Neural progenitor cell (in vitro differentiated cells): ENCODE data around the gene RNGTT. TPM values are rescaled to one million over a fixed set of nuclear protein-coding genes. Genes with fewer than 3 reads are reported as not detected.

Source experiments
- DNase-seq: peaks from one replicate; pipeline ENCODE4 v3.0.0-alpha.2; 2016; ENCODE audit warnings: low spot score
- H2AFZ ChIP-seq: fragments of 200-600 bp; sonication (generic); replicated peaks from 2 replicates; pipeline ENCODE4 v1.6.1; 2016; ENCODE audit warnings: antibody characterized with exemption
- H3F3A ChIP-seq: fragments of 200-600 bp; sonication (generic); 2 replicates; pipeline ENCODE4 v1.6.1; 2016; ENCODE audit warnings: antibody characterized with exemption, low read depth
- H3K27ac ChIP-seq: fragments of 200-600 bp; sonication (generic); 2 replicates; pipeline ENCODE4 v1.5.1; 2016; ENCODE audit warnings: mild to moderate bottlenecking
- H3K27me3 ChIP-seq: fragments of 200-600 bp; sonication (generic); 2 replicates; pipeline ENCODE4 v1.6.1; 2016; ENCODE audit warnings: mild to moderate bottlenecking, moderate library complexity
- H3K36me3 ChIP-seq: fragments of 200-600 bp; sonication (generic); 2 replicates; pipeline ENCODE4 v1.5.1; 2016
- H3K4me1 ChIP-seq: fragments of 200-600 bp; sonication (generic); 2 replicates; pipeline ENCODE4 v1.6.1; 2016; ENCODE audit warnings: mixed run types
- H3K4me2 ChIP-seq: fragments of 200-600 bp; sonication (generic); 2 replicates; pipeline ENCODE4 v1.6.1; 2016
- H3K4me3 ChIP-seq: fragments of 200-600 bp; sonication (generic); 2 replicates; pipeline ENCODE4 v1.5.1; 2016
- H3K79me2 ChIP-seq: fragments of 200-600 bp; sonication (generic); 2 replicates; pipeline ENCODE4 v1.6.1; 2016; ENCODE audit warnings: low read depth
- H3K9ac ChIP-seq: fragments of 200-600 bp; sonication (generic); 2 replicates; pipeline ENCODE4 v1.6.1; 2016
- H3K9me3 ChIP-seq: fragments of 200-600 bp; sonication (generic); 2 replicates; pipeline ENCODE4 v1.5.1; 2016; ENCODE audit warnings: low read depth
- H4K20me1 ChIP-seq: fragments of 200-600 bp; sonication (generic); 2 replicates; pipeline ENCODE4 v1.6.1; 2016; ENCODE audit warnings: low read depth
- H3K27ac Mint-ChIP-seq: 3 replicates; pipeline ENCODE4 v1.8.0; 2021; ENCODE audit warnings: mixed read lengths
- H3K27me3 Mint-ChIP-seq: 2 replicates; pipeline ENCODE4 v1.8.0; 2022; ENCODE audit warnings: low read depth, mild to moderate bottlenecking, inconsistent platforms, moderate library complexity, mixed read lengths; ENCODE audit not compliant: insufficient read depth
- H3K36me3 Mint-ChIP-seq: 3 replicates; pipeline ENCODE4 v1.8.0; 2021; ENCODE audit warnings: mixed read lengths
- H3K4me1 Mint-ChIP-seq: 3 replicates; pipeline ENCODE4 v1.8.0; 2021; ENCODE audit warnings: mixed read lengths
- H3K4me3 Mint-ChIP-seq: 3 replicates; pipeline ENCODE4 v1.8.0; 2021; ENCODE audit warnings: mild to moderate bottlenecking, moderate library complexity, mixed read lengths
- H3K9me3 Mint-ChIP-seq: 3 replicates; pipeline ENCODE4 v1.8.0; 2020; ENCODE audit warnings: mixed read lengths
- CTCF ChIP-seq: fragments of 200-600 bp; sonication (generic); IDR thresholded peaks from 2 replicates; pipeline ENCODE4 v1.5.1; 2017; ENCODE audit warnings: antibody characterized with exemption, mild to moderate bottlenecking
- EZH2 ChIP-seq: fragments of 200-600 bp; sonication (generic); IDR thresholded peaks from 2 replicates; pipeline ENCODE4 v1.6.1; 2017; ENCODE audit warnings: antibody characterized with exemption, mild to moderate bottlenecking, moderate library complexity
- EZH2phosphoT487 ChIP-seq: fragments of 200-600 bp; sonication (generic); IDR thresholded peaks from 2 replicates; pipeline ENCODE4 v1.6.1; 2017; ENCODE audit warnings: antibody characterized with exemption
- total RNA-seq: library from RNA; depleted of rRNA; stranded (reverse); fragments of >200 nt; gene quantifications from 2 replicates; pipeline ENCODE4 v1.2.3, GENCODE V29; 2015; ENCODE audit warnings: low replicate concordance

RNGTT gene
- total RNA-seq, 1 donor from 2014 or later = 71.7 TPM

- peak overlapping the region; percentile 84 for H3K4me3 ChIP-seq
- no peak overlapping the region for H3K9ac ChIP-seq
- no peaks in the 10 kb centered on the region for H3K36me3 ChIP-seq
- H2AFZ ChIP-seq = no peak overlapping the region
- H3K36me3 Mint-ChIP-seq = peaks cover 15% of the 10 kb centered on the region
- peak overlapping the region; percentile 99 for H3K4me3 Mint-ChIP-seq
- no peak overlapping the region for H3K27ac ChIP-seq
- no peaks in the 10 kb centered on the region for H3K4me1 ChIP-seq
- no peaks in the 10 kb centered on the region for H3K27me3 ChIP-seq
- H3K9me3 Mint-ChIP-seq = no peaks in the 10 kb centered on the region
- H3K9me3 ChIP-seq = peaks cover 9% of the 10 kb centered on the region
- H4K20me1 ChIP-seq = no peaks in the 10 kb centered on the region
- peaks cover 2% of the 10 kb centered on the region for H3K27me3 Mint-ChIP-seq
- no peak for DNase-seq
- H3K4me2 ChIP-seq = peak overlapping the region; percentile 87
- TF ChIP-seq CTCF (no peak), EZH2phosphoT487 (no peak), EZH2 (no peak)
- H3K27ac Mint-ChIP-seq = peak overlapping the region; percentile 88
- H3K79me2 ChIP-seq = peaks cover 38% of the 10 kb centered on the region
- peaks cover 21% of the 10 kb centered on the region for H3K4me1 Mint-ChIP-seq
- H3F3A ChIP-seq = peaks cover 12% of the 10 kb centered on the region
Observed at GRCh38 chr6:88964509-88964908, 1.1 kb upstream of the RNGTT start.

- no peaks in the 10 kb centered on the region for H3K4me1 ChIP-seq
- H3K79me2 ChIP-seq = peaks cover 95% of the 10 kb centered on the region
- peaks cover 32% of the 10 kb centered on the region for H3K9me3 Mint-ChIP-seq
- peaks cover 2% of the 10 kb centered on the region for H3K27me3 Mint-ChIP-seq
- H3K27ac ChIP-seq = no peak overlapping the region
- H3K4me1 Mint-ChIP-seq = peaks cover 9% of the 10 kb centered on the region
- no peaks in the 10 kb centered on the region for H4K20me1 ChIP-seq
- no peak overlapping the region for H3K4me3 Mint-ChIP-seq
- H3K36me3 ChIP-seq = peaks cover 2% of the 10 kb centered on the region
- peaks cover 6% of the 10 kb centered on the region for H3F3A ChIP-seq
- H3K36me3 Mint-ChIP-seq = peaks cover 38% of the 10 kb centered on the region
- no peak overlapping the region for H3K4me2 ChIP-seq
- H2AFZ ChIP-seq = no peak overlapping the region
- DNase-seq = no peak
- no peak for TF ChIP-seq CTCF
- no peak for TF ChIP-seq EZH2phosphoT487
- no peak for TF ChIP-seq EZH2
- no peak overlapping the region for H3K4me3 ChIP-seq
- no peaks in the 10 kb centered on the region for H3K27me3 ChIP-seq
- H3K27ac Mint-ChIP-seq = no peak overlapping the region
- H3K9me3 ChIP-seq = peaks cover under 1% of the 10 kb centered on the region
- no peak overlapping the region for H3K9ac ChIP-seq
Observed at GRCh38 chr6:88958842-88959241, 4.6 kb downstream of the RNGTT start.

GRCh38 chr6:88953550-88954386 lies 9.7 kb downstream of the RNGTT start:
- Histone ChIP-seq H3K4me3 (no peak overlapping the region), H4K20me1 (no peaks in the 10 kb centered on the region), H3K79me2 (peaks cover 98% of the 10 kb centered on the region), H3K36me3 (peaks cover 6% of the 10 kb centered on the region), H3F3A (no peaks in the 10 kb centered on the region), H3K4me2 (no peak overlapping the region), H3K4me1 (no peaks in the 10 kb centered on the region), H3K9me3 (peaks cover 10% of the 10 kb centered on the region), H2AFZ (no peak overlapping the region), H3K27me3 (no peaks in the 10 kb centered on the region), H3K27ac (no peak overlapping the region), H3K9ac (no peak overlapping the region)
- no peak overlapping the region for H3K4me3 Mint-ChIP-seq
- no peaks in the 10 kb centered on the region for H3K4me1 Mint-ChIP-seq
- peaks cover 2% of the 10 kb centered on the region for H3K27me3 Mint-ChIP-seq
- peaks cover 58% of the 10 kb centered on the region for H3K36me3 Mint-ChIP-seq
- TF ChIP-seq EZH2phosphoT487 (no peak), EZH2 (no peak), CTCF (no peak)
- no peak overlapping the region for H3K27ac Mint-ChIP-seq
- DNase-seq = no peak
- peaks cover 70% of the 10 kb centered on the region for H3K9me3 Mint-ChIP-seq
